Cardiac fibroblast (primary cell): ENCODE data around the gene ITFG1.

Experiments used
- DNase-seq, 2 donors: peaks; one replicate each; pipeline versions ENCODE4 v3.0.0 to v3.0.0-alpha.2; 2010; ENCODE audit warnings: low read depth in 2 of 2
- H3K4me3 ChIP-seq, 2 donors: replicated peaks in 1 of 2; 1 replicate in 1 of 2; 2 replicates in 1 of 2; pipeline ENCODE4 v1.5.1; 2011; ENCODE audit warnings: low read depth in 2 of 2, low read length in 2 of 2, mild to moderate bottlenecking in 2 of 2, moderate library complexity in 1 of 2
- CTCF ChIP-seq: IDR thresholded peaks from one replicate; pipeline ENCODE4 v1.5.1; 2011; ENCODE audit warnings: low read depth, mild to moderate bottlenecking, low read length, inconsistent platforms

ITFG1 gene

GRCh38 chr16:47465919-47466630 is 5.2 kb upstream of the ITFG1 start:
- no peak for TF ChIP-seq CTCF
- H3K4me3 ChIP-seq = no peak overlapping the region
- no peak for DNase-seq

GRCh38 chr16:47463771-47464624 is 3.1 kb upstream of the ITFG1 start:
- no peak for TF ChIP-seq CTCF
- no peak for DNase-seq
- H3K4me3 ChIP-seq = no peak overlapping the region

GRCh38 chr16:47461598-47462266 is 869 bp upstream of the ITFG1 start:
- peak; percentile 64 to 66 for DNase-seq
- H3K4me3 ChIP-seq = peak overlapping the region; percentile 92 to 95
- no peak for TF ChIP-seq CTCF

- H3K4me3 ChIP-seq = peak overlapping the region; percentile 92 to 95
- peak in 1 of 2 donors; percentile 7 for DNase-seq
- no peak for TF ChIP-seq CTCF
Measured at GRCh38 chr16:47460359-47460710, 528 bp downstream of the ITFG1 start.

DNA sequence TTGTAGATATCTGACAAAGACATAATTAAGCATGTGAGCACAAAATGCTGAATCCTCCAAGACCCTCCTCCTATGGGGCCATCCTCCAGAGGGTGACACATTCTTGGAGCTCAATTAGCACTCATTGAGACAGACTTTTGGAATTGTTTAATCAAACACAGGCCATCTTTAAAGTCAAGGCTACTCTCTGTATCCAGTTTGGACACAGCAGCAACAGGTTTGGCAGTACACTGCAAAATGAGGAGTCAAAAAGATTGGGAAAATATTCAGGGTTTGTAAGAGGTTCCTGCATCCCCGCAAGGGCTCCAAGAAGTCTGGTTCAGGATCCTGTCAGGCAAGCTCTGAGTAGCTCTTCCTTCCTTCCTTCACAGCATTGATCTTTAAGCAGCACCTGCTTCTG is 1.3 kb downstream of the ITFG1 start:
- no peak for TF ChIP-seq CTCF
- peak overlapping the region in 1 of 2 donors; percentile 92 for H3K4me3 ChIP-seq

GRCh38 chr16:47458331-47458730 is 2.5 kb downstream of the ITFG1 start:
- TF ChIP-seq CTCF = no peak
- DNase-seq = no peak
- no peak overlapping the region for H3K4me3 ChIP-seq

More for the DNA sequence above, 1.3 kb downstream of the ITFG1 start:
- DNase-seq = no peak
